HG03558 (cell line): ENCODE results near the gene STAT2.
"Not testable (repeated sequence)": the region's sequence is repeated elsewhere in the genome, so short reads cannot be mapped to it uniquely, and the experiment has no call there.

Experiments
- ATAC-seq: cut with Tn5 transposase; IDR thresholded peaks from one replicate; pipeline ENCODE4 v1.9.1; 2021; ENCODE audit warnings: moderate number of reproducible peaks; ENCODE audit not compliant: unreplicated experiment; ENCODE audit errors: extremely low read depth

The STAT2 gene

DNA sequence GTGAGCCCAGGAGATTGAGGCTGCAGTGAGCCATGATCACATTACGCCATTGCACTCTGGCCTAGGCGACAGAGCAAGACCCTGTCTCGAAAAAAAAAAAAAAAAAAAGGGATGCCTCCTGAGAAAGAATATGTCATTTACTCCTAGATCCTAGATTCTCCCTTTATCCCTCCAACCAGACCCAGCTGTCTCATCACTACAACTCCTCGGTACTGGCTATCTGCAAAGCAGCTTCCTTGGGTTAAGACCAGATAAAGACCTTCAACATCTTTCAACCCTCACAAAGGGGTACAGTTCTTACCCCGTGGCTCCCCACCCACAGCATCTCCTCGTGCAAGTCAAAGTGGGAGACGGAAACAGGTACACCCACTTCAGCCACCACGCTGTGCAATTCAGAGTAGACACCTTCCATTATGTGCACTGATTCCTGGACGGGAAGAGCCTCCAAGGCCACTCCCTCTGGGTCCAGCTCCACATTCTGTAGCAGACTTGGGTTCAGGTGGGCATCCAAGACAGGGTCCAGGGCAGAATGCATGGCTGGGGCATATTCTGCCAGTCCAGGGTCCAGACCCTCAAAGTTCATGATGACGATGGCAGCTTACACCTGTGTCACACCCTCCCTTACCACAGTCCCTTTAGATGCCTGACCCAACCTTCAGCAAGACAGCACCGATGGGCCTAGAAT, 27.3 kb downstream of the STAT2 start:
- ATAC-seq: no peak

DNA sequence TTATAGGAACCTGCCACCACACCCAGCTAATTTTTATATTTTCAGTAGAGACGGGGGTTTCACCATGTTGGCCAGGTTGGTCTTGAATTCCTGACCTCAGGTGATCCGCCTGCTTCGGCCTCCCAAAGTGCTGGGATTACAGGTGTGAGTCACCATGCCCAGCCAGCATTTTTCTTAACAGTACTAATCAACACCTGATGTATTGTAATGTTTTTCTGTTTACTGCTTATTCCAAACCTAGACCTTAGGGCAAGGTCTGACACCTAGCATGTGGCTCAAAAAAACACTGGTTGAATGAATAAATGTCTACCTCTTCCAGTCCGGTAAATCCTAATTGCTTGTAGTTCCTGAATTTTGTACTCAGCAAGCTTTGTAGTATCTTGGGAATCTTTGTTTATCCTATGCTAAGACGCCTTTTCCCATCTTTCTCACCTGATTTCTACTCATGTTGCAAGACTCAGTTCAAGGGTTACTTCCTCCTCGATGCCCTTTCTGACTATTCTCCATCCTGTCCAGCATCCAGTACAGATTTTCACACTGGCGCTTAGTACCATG, 28.9 kb downstream of the STAT2 start:
- no peak for ATAC-seq

DNA sequence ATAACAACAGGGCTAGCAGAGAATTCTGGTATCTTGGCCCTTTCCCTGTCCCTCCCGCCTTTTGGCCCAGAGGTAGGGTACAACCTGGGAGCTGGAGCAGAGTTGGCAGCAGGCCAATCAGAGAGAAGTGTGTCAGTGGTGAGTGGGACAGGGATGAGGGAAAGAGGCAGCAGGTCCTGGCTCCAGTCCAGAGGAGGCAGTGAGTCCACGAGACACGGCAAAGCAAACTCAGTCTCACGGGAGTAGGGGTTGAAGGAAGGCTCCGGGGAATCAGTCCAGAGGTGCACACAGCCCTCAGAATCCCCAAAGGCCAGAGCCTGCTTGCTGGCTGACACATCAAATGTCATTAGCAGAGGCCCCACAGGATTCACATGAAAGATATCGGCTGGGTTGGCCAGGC, 33.4 kb downstream of the STAT2 start:
- no peak for ATAC-seq

DNA sequence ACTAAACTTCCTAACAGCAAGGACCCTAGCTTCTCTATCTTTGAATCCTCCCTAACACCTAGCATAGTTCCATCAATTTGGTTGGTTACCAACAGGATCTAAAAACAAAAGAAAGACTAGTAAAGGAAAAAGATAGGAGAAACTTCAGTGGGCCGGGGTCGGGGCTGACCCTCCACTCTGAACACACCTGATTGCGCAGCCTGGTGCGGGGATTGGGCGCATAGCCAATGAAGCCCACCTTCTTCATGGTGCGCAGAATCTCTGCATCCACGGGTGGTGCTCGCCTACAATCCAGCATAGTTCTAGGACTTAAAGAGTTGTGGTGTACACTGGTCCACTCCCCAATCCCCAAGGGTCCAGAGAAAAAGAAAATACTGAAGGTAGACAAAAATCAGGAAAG, 33.8 kb downstream of the STAT2 start:
- ATAC-seq: no peak

DNA sequence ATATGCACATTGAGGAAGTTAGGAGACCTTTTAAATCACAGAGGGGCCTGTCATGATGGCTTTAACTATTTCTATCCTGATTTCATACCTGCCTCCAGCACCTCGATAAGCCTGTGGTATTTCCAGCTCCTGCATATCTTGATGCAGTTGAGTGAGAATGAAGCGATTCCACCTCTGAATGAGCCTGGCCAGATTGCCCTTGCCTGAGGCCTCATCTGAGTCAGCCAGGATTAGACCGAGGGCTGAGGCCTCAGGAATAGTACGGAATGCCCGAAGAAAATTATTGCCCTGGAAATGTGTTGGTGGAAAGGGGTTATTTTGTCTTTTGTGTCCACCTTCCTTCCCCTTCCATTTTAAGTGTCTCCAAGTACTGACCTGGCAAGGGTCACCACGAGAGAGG, 35.7 kb downstream of the STAT2 start:
- no peak for ATAC-seq

DNA sequence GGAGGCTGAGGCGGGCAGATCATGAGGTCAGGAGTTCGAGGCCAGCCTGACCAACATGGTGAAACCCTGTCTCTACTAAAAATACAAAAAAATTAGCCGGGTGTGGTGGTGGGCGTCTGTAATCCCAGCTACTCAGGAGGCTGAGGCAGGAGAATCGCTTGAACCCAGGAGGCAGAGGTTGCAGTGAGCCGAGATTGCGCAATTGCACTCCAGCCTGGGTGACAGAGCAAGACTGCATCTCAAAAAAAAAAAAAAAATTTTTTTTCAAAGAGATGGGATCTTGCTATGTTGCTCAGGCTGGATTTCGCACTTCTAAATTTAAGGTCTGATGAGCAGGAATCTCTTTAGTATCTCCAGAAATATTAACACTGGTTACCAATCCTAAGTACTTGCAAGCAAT, 38.3 kb downstream of the STAT2 start:
- ATAC-seq: not testable (repeated sequence)

DNA sequence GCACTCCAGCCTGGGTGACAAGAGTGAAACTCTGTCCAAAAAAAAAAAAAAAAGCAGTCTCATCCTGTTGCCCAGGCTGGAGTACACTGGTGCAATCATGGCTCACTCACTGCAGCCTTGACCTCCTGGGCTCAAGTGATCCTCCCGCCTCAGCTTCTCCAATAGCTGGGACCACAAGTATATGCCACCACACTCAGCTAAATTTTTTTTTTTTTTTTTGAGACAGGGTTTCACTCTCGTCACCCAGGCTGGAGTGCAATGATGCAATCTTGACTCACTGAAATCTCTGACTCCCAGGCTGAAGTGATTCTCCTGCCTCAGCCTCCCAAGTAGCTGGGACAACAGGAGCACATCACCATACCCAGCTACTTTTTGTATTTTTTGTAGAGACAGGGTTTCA, 38.9 kb downstream of the STAT2 start:
- ATAC-seq: no peak

DNA sequence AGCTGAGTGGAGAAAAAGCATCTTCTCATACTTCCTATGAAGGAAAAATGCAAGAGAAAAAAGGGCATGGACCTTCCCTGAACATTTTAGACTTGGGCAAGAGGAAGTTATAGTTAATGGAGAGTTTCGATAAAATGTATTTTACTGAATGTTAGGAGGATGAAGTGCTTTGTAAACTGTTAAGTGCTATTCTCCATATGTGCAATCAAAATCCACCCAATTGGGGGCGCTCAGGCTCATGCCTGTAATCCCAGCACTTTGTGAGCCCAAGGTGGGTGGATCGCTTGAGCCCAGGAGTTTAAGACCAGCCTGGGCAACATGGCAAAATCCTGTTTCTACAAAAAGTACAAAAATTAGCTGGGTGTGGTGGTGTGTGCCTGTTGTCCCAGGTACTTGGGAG, 42.2 kb downstream of the STAT2 start:
- ATAC-seq: no peak

DNA sequence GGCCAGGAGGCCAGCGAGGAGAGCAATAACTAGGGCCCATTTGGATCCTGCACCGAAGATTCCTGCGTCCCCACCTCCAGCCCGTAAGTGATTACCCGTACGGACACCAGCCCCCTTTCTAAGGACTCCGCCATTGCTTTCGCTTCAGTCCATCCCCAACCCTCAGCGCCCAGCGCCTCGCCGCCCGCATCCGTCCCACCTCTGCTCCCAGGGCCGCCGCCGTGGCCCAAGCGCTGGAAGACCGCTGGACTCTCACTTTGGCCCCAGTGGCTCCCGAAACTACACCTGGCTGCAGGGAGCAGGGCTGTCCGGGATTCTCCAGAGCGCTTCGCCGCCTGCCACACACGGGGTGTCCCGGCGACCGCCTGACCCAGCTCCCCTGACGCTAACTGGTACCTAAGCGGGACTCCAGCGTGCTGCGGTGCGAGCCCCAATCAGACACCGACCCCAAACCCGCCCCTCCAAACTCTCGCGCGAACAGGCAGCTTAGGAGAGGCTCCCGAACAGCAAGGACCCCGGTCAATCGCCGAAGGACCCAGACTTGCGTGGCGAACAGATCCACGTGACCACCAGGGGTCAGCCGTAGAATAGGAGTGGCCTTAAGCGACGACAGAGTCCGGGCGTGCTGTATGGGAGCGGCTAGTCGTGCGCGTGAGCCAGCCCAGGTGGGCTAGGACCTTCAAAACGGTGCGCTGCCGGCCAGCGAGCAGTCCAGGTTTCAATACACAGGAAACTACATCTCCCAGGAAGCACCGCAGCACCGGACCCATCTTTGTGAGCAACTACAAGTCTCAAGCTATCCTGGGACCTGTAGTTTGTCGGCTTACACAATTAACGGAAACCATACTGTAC, 44.1 kb downstream of the STAT2 start, which contains the start of gene CNPY2:
Gene CNPY2, minus strand, starts transcription at position 367 of the 852 bp plus-strand sequence. CDS start 771 bp downstream, outside the sequence.
- ATAC-seq: peak; percentile 77

DNA sequence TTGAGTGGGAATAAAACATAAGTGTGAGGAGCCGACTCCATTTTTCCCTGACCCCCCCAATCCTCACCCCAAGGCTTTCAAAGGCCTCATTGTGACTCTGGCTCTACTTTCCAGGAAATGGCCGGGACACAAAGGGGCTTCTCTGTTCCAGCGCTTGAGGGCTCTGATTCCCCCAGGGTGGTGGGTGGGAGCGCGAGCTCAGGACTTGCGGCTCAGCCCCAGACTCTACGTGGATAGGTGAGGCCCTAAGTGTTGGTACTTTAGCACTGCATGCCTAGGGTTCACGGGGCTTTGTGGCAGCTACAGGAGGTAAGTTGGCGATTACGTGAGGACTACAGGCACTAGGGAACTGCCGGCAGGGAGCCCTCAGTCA, 44.7 kb downstream of the STAT2 start:
- ATAC-seq: no peak

DNA sequence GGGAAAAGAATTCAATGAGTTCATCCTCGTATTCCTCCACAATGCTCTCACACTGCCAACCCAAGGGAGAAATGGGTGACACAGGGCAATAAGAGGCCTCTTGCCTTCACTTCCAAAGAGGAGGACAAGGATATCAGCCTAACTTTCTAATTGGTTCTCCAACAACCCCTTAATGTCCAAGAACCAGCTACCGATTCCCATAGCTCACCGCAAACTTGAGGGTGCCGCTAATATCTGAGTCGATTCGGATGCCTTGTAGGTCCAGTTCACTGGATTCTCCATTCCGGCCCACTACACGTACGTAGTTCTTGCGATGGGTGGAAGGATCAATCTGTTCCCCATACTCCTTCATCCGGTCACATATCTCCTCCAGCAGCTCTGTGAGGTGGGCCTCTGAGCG, 48.9 kb downstream of the STAT2 start:
- ATAC-seq: no peak

DNA sequence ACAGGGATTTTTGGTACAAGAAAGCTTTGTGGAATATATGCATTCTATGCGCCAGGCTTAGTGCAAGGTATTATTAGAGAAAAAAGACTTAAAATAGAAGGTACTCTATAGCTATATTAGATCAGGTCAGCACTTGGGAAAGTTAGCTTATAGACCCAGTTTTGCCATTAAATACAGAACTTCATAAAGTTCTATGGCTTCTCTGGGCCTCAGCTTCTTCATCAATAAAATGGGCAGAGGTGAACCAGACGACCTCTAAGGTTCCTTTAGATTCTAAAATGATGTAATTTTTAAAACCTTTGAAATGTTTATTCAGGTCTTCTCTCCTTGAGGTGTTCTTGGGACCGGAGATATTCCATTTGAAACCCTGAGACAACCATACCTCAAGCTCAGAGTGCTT, 51.2 kb downstream of the STAT2 start:
- ATAC-seq: no peak

DNA sequence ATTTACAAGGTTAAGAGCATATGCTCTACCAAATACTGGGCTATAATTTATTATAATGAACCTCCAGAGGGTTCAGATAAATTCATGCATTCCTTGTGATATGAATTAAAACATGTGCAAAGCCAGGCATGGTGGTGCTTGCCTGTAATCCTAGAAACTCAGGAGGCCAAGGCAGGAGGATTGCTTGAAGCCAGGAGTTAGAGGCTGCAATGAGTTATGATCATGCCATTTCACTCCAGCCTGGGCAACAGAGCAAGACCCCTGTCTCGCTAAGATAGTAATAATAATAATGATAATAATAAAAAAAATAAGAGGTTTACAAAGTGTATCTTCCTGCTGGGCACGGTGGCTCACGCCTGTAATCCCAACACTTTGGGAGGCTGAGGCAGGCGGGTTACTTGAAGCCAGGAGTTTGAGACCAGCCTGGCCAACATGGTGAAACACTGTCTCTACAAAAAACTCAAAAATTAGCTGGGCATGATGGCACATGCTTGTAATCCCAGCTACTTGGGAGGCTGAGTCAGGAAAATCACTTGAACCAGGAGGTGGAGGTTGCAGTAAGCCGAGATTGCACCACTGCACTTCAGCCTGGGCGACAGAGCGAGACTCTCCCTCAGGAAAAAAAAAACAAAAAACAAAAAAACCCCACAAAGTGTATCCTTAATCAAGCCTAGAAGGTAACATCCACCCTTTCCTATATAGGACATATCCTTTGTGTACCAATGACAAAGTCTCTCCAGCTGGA, 52.5 kb downstream of the STAT2 start:
- ATAC-seq: no peak

DNA sequence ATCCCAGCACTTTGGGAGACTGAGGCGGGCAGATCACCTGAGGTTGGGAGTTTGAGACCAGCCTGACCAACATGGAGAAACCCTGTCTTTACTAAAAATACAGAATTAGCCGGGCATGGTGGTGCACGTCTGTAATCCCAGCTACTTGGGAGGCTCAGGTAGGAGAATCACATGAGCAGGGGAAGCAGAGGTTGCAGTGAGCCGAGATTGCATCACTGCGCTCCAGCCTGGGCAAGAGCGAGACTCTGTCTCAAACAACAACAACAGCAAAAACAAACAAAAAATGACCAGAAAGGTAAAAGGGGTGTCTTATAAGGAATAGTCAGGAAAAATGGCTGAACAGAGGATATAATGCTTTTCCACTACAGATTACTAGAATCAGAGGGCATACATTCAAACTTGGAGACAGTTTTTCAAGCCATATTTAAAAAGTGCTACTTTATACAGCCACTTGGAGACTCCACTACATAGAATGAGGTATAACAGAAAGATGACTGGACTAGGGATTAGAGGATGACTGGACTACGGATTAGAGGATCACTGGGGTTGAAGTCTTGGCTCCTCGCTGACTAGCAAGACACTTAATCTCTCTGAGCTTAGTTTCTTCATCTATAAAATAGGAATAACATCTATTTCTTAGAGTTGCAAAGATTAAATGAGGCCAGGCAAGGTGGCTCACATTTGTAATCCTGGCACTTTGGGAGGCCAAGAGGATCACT, 54.9 kb downstream of the STAT2 start:
- ATAC-seq: no peak

DNA sequence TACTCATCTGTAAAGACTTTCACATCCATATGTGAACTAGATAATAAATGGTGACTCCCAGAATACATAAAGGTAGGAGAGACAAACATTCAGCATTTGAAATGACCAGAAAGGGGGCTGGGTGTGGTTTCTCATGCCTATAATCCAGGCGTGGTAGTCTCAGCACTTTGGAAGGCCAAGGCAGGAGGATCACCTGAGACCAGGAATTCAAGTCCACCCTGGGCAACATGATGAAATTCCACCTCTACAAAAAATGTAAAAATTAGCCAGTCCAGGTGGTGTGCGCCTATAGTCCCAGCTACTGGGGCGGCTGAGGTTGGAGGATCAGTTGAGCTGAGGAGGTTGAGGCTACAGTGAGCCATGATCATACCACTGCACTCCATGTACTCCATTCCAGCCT, 55.6 kb downstream of the STAT2 start:
- ATAC-seq: no peak

DNA sequence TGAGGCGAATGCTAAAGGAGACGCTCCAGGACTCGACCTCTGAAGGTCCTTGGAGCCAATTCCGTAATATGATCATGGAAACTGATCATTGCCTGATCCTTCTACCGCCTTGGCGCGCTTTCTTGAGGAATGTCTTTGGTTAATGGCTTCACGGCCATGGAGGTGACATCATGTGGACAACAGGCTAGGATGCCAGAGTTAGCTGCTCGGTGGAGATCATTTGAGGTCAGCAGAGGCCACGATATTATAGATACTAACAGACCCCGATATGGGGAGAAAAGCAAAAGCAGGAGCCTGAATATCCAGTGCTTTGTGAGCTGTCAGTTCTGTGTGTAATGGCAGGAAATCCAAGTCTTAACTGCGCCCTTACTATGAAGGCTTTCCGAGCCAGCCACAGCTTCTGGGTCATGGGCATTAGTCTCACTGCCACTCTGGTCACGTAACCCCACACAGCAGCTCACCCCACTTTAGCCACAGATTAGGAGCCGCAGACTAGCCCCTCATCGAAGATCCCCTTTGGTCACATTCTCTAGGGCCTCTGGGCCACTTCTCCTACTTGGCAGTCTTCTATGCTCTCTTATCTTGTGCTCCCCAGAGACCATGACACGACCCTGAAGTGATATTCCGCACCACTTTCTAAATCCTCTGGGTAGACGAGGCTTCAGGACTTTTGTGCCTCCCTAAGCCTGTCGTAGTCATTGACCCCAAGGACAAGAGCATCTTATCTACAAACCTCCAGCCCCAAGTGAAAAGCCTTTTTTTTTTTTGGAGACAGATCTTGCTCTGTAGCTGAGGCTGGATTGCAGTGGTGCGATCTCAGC, 59.1 kb downstream of the STAT2 start:
- no peak for ATAC-seq

DNA sequence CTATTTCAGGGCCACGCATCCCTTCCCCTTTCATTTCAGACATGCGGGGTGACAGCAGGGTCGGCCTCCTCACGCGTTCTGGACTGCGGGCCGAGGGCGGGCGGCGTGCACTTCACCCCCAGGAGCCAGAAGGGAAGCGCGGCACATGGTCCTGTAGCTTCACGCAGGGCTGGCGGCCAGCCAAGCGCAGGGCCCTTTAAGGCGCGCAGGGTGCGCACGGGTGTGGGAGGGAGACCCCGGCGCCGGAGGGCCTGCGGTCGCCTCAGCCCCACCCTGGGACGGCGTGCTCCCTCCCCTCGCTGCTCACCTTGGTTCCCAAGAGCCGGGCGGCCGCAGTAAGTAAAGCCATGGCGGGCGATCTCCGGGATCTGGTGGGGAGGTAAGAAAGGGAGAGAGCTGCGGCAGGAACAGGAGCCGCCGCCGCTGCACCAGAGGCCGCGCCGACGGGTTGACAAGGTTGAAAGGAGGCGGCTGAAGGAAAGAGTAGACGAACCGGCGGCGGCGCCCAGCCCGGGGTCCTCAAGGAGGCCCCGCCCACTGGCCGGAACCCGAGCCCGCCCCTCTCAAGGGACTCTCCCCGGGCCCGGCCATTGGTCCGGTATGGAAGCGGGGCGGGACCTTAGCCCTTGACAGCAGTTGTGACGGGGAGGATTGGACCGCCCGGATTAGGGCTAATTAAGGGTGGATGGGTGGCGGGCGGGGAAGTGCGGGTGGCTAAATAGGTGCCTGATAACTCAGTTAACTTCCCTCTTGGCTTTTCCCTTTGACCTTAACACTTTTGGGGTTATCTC, 59.9 kb downstream of the STAT2 start, which contains the start of gene CS:
Gene CS, minus strand, starts transcription at position 478 of the 791 bp plus-strand sequence. Its CDS starts 129 bp downstream, at position 349.
- ATAC-seq: peak; percentile 79

DNA sequence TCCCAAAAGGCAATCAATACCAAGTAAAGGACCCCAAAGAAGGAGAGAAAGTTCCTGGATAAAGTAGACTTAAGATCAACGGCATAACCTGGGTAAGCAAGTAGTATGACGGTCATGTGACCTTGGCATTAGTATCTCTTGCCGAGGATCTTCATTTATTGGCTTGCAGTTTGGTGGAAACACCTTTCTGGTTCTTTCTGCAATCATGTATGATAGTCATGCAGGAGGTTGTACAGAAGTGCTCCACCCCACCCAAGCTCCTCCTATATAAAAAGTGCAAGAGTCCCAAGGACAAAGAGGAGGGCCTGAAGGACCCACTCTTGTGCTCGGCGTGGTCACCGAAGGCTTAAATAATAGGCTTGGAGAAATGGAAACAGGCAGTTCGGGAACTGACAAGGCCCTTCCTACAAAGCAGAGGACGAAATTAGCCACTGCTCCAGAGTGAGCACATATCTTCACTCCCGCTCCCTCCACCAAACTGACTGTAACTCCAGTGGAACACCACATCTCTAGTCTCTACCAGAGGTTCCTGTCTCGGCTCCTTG, 60.5 kb downstream of the STAT2 start:
- no peak for ATAC-seq
